LNCaP clone FGC (cell line): ENCODE results near the gene AFM.
"Not testable (repeated sequence)": the region's sequence is repeated elsewhere in the genome, so short reads cannot be mapped to it uniquely, and the experiment has no call there.

Source experiments
- DNase-seq: peaks from one replicate; pipeline ENCODE4 v3.0.0-alpha.2; 2011; ENCODE audit warnings: low read depth
- H3K4me3 ChIP-seq: 2 replicates; pipeline ENCODE4 v1.5.1; 2011; ENCODE audit warnings: mild to moderate bottlenecking, low read depth, low read length, control low read depth
- TF ChIP-seq, protein P1 (sequence below): IDR thresholded peaks from 2 replicates; pipeline ENCODE4 v1.5.1; 2012; ENCODE audit warnings: mild to moderate bottlenecking; ENCODE audit not compliant: control insufficient read depth, insufficient read depth; ENCODE audit errors: extremely low read depth

Gene AFM

DNA sequence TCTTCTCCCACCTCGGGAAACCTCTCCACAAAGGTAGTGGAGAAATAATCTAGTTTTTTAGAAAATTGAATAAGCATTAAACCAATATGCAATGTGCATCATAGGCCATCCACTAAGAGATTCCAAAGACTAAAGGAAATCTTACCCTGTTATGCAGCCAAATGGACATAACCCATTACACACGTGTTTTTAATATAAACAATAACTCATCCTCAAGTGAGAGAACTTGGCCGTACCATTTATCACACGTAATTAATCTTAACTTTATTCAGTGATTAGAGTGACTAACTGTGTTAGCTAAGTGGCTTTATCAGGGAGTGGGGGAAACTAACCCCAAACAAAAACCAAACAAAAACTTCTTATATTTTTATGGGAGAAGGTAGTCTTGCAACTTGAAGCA lies 57.8 kb downstream of the AFM start:
- TF ChIP-seq, protein P1, sequence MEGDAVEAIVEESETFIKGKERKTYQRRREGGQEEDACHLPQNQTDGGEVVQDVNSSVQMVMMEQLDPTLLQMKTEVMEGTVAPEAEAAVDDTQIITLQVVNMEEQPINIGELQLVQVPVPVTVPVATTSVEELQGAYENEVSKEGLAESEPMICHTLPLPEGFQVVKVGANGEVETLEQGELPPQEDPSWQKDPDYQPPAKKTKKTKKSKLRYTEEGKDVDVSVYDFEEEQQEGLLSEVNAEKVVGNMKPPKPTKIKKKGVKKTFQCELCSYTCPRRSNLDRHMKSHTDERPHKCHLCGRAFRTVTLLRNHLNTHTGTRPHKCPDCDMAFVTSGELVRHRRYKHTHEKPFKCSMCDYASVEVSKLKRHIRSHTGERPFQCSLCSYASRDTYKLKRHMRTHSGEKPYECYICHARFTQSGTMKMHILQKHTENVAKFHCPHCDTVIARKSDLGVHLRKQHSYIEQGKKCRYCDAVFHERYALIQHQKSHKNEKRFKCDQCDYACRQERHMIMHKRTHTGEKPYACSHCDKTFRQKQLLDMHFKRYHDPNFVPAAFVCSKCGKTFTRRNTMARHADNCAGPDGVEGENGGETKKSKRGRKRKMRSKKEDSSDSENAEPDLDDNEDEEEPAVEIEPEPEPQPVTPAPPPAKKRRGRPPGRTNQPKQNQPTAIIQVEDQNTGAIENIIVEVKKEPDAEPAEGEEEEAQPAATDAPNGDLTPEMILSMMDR: no peak
- no peak for DNase-seq
- no peak overlapping the region for H3K4me3 ChIP-seq

DNA sequence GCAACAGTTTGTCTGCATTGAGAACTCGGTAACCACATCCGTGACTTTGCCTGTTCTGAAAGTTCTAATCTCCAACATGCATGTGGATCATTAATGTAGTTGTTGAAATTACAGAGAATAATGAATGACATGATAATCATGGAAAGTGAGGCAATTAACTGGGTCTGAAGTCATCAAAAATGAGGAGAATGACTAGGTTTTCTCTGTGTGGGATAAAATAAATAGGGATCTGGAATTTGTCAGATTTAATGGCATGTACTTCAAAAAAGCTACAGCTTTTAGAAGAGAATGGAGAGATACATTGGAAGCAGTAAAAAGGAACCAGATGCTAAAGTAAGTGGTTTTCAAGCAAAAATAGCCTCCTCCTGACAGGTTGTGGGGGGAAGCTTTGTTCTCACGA lies 59.3 kb downstream of the AFM start:
- TF ChIP-seq, protein P1: no peak
- DNase-seq: no peak
- no peak overlapping the region for H3K4me3 ChIP-seq

DNA sequence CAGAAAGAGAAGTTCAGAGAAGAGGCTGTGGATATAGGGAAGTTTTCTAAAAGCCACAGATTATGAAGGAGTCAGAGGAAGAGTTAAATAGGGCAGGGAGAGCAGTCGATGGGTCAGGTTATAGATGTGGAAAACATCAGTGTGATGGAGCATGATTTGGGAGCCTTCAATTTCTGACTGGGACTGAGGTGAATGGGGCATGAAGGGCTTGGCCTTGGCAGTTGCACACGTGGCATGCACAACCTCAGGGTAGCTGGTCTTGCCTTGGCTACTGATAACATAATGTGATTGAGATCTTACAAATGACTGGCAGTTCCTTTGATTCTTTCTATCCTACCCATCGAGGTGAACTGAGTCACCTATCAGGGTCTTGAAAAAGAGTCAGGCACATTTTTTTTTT lies 59.7 kb downstream of the AFM start:
- no peak overlapping the region for H3K4me3 ChIP-seq
- TF ChIP-seq, protein P1: no peak

DNA sequence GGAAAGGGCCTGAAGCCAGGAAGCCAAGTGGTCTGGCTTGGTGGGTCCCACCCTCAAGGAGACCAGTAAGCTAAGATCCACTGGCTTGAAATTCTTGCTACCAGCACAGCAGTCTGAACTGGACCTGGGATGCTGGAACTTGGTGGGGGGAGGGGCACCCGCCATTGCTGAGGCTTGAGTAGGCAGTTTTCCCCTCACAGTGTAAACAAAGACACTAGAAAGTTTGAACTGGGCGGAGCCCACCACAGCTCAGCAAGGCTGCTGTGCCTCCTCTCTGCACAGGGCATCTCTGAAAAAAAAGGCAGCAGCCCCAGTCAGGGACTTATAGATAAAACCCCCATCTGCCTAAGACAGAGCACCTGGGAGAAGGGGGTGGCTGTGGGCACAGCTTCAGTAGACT lies 63.1 kb downstream of the AFM start:
- DNase-seq: no peak
- H3K4me3 ChIP-seq: no peak overlapping the region
- TF ChIP-seq, protein P1: no peak

More for the DNA sequence above, 59.7 kb downstream of the AFM start:
- DNase-seq: no peak

DNA sequence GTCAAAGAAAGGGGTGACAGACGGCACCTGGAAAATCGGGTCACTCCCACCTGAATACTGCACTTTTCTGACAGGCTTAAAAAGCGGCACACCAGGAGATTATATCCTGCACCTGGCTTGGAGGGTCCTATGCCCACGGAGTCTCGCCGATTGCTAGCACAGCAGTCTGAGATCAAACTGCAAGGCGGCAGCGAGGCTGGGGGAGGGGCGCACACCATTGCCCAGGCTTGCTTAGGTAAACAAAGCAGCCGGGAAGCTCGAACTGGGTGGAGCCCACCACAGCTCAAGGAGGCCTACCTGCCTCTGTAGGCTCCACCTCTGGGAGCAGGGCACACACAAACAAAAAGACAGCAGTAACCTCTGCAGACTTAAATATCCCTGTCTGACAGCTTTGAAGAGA lies 69.3 kb downstream of the AFM start:
- DNase-seq, H3K4me3 ChIP-seq: not testable (repeated sequence)
